ENCODE data around the gene ARIH1.
A peak's percentile ranks its signal among the peaks of the same experiment; 100 is the strongest.
"Not testable (repeated sequence)": the region's sequence is repeated elsewhere in the genome, so short reads cannot be mapped to it uniquely, and the experiment has no call there.

ARIH1 gene

DNA sequence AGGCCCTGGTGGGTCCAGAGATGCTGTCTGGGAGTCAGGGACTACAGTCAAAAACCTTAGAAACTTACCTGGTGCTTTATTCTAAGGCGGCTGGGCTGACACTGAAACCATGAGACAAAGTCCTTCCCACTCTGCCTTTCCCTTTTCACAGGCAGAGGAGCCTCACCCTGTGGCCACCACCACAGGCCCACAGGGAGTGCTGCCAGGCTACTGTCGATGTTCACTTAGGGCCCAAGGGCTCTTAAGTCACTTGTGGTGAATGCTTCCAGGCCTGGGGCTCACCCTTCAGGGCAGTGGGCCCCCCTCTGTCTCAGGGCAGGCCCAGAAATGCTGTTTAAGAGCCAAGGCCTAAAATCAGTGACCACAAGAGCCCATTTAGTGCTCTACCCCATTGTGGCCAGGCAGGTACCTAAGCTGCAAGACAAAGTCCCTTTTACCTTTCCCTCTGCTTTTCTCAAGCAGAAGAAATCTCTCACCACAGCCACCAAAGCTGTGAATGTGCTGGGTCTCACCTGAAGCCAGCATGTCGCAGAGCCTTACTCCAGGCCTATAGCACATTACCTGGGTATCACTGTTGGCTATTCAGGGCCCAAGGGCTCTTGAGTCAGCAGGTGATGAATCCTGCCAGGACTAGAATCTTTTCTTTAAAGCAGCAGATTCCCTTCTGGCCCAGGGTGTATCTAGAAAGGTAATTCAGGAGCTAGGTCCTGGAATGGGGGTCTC lies 140.8 kb downstream of the ARIH1 start:
- no peak for DNase-seq

DNA sequence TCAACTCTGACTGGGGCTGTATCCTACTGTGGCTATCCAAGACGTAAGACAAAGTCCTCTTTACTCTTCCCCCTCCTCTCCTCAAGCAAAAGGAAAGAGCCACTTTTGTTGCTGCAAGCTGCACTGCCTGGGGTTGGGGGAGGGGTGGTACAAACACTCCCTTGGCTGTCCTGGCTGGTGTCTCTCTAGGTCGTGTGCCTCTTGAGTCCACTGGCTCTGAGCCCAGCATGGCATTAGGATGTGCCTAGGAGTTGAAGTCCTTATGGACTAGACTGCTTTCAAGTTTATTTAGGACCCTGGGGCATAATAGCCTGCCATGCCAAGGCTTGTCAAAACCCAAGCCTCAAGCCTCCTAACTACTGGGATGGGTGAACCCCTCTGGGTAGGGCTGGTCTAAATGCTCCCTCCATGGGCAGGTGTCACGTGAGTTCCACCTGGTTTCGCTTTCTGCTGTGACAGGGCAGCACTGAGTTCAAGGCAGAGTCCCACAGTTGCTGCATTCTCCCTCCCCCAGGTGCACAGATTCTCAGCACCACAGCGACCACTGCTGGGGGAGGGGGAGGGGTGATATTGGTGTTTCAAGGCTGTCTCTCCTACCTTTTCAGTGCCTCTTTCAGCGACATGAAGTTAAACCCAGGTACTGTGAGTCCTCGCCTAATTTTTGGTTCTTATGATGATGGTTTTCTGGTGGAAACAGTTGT lies 141.6 kb downstream of the ARIH1 start:
- DNase-seq: not testable (repeated sequence)

DNA sequence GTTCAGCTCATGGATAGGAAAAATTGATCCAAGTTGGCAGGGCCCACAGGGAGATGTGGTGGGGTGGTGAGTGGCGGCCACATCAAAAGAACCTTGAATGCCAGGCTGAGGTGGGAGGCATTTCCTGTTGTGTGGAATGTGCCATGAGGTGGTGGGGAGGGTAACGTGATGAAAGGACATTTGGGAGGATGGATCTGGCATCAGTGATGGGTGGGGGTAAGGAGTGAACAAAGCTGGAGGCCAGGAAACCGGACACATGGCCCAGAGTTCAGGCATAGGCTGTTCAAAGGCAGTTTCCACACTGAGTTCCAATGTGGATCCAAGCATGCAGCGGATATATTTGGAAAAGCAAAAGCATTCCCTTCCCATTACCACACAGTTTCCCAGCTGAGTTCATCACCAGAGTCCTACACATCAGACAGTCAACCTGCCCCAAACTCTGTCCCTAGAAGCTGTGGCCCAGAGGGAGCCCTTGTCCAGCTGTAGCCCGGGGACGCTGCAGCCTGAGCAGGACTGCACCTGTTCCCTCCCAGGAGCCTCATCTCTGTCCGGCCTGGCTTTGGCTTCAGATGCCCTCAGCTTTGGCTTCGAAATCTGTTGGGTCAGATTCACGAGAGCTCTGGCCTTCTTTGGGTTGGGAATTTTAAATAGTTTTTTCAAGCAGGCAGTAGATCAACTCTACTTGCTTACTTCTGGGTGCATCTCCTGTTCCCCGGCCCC lies 142.5 kb downstream of the ARIH1 start:
- no peak for DNase-seq

DNA sequence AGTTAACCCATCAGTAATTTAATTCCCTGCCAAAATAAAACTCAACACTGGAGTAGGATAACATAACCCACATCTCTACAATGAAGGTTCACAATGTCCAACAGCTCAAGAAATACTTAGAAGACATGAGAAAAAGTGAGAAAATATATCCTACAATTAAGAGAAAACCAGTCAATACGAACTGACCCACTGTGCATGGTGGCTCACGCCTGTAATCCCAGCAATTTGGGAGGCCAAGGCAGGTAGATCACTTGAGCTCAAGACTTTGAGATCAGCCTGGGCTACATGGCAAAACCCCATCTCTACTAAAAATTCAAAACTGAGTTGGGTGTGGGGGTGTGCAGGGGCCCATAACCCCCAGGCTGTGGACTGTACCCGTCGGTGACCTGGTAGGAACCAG lies 149.7 kb downstream of the ARIH1 start:
- not testable (repeated sequence) for DNase-seq

DNA sequence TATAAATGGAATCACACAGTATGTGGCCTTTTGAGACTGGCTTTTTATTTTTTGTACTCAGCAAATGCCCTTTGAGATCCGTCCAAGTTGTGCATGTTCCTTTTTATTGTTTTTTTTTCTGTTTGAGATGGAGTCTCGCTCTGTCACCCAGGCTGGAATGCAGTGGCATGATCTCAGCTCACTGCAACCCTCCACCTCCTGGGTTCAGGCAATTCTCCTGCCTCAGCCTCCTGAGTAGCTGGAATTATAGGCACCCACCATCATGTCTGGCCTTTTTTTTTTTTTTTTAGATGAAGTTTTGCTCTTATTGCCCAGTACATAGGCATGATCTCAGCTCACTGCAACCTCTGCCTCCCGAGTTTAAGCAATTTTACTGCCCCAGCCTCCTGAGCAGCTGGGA lies 152.0 kb downstream of the ARIH1 start:
- not testable (repeated sequence) for DNase-seq

DNA sequence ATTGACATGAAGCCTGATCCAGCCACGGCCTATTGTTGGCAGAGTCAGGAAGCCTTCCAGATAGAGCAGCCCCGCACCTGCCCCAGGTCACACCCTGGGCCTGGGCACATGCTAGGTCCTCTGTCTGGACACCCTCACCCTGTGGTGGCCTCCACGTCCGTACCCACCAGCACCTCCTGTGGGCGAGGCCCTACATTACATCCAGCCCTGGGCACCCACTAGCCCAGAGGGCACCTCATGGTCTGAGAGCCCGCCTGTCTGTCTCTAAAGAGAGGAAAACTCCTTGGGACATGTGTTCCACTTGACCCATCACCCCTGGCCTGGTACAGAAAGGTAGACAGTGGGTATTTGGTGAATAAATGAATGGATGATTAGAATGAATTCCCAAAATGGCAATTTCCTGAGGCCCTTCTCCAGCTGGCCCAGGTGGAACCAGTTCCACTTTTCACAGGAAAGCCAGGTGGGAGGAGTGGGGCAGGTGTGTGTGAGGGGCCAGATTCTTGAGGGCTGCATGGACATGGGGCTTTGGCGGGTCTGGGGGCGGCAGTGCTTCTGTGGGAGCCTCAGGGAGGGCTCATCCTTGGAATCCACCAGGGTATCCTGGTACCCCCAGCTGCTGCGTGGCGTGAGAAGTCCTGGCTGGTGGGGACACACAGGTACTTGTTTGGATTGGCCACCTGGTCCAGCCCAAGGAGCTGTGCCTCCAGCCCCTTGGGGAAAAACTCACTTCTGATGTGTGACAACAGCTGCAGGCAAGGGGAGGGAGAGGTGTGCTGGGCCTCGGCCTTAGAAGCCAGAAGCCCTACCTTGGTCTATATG lies 154.3 kb downstream of the ARIH1 start:
- DNase-seq: peak; percentile 9

DNA sequence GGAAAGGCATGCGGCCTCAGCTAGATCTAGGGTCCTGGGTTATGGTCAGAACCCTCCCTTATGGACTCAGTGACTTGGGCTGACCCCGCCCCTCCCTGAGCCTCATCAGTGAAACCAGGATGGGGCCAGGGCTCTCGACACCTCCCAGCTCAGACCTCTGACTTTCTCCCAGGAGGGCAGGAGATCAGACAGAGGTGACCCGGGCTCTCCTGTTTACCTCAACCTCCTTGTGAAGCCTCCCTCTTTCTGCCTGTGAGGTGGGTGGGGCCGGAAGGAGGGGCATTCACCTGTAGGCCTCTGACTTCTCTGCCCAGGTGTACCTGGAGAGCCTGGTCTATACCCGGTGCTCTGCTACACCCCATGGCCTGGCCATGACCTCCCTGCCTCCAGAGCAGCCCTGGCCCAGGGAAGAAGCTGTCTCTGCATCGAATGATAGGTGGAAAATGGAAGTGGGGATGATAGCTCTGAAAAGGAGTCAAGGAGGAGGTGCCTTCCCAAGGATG lies 155.0 kb downstream of the ARIH1 start:
- DNase-seq: not testable (repeated sequence)

DNA sequence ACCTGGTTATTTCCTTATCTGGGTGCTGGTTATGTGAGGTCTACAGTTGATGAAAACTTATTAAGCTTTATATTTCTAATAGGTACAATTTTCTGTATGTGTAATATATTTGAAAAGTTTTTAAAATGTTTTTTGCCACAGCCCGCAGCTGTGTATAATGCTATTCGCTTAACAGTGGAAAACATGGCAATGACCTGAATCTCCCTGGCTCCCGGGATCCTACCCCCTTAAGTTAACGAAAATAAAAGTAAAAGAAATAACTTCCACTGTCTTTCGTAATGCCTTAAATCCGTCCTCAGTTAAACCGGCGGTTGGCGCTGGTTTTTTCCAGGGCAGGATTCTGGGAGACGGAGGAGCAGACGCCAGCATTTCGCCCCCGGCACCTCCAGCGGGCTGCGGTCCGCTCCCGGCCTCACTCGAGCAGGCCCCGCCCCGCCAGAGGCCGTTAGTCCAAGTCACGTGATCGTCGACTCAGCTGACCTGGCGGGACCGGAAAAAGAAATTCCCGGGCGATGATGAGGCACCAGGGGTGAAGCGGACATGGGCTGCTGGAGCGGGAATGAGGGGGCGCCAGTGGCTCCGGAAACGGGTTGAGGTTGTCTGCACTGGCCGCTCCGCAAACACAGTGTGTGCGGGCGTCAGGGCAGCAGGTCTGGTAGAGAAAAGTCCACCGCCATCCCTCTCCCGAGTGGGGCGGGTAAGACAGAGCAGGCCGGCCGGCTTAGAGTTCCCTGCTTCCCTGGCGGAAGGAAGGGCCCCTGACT lies 162.6 kb downstream of the ARIH1 start:
- DNase-seq: peak; percentile 83

DNA sequence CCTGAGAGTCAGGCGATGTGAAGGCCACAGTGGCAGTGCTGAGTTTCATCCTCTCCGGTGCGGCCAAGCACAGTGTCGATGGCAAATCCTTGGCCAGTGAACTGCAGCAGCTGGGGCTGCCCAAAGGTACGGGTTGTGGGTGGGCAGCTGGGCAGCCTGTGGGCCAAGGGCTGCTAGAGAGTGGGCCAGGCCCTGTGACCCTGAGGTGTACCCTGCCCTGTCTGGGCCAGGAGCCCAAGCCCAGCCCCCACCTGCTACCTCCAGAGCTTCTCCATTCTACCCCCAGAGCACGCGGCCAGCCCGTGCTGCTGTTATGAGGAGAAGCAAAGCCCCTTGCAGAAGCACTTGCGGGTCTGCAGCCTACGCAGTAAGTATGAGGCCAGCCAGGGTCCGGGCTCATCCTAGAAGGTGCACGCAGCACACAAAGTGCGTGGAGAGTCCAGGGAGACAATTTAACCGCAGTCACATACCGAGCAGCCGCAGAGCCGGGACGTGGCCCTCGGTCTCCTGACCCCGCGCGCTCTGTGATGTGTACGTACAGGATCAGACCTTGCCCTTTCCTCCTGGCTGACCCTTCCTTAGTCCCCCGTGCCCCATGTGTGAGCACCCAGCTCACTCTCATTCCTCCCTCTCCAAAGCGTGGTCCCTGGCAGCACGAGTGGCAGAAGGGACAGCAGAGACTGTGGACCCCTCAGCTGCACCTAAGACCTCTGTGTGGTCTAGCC lies 165.8 kb downstream of the ARIH1 start:
- DNase-seq: not testable (repeated sequence)

DNA sequence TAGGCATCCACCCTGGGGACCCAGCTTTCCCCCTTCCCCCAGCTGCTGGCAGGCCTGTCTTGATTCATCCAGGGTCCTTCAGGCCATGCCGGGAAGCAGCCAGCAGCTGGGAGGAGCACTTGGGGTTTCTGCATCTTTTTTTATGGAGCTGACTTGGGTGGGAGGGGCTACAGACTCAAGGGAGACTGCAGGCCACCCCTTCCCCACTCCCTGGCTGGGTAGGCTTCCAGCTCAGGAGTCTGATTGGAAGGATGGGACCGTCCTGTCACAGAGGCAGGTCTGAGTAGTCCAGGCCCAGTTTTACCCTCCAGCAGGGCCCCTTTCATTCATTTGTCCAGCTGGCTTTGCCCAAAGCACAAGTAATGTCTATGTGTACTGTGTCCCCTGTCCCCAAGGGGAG lies 168.1 kb downstream of the ARIH1 start:
- not testable (repeated sequence) for DNase-seq

DNA sequence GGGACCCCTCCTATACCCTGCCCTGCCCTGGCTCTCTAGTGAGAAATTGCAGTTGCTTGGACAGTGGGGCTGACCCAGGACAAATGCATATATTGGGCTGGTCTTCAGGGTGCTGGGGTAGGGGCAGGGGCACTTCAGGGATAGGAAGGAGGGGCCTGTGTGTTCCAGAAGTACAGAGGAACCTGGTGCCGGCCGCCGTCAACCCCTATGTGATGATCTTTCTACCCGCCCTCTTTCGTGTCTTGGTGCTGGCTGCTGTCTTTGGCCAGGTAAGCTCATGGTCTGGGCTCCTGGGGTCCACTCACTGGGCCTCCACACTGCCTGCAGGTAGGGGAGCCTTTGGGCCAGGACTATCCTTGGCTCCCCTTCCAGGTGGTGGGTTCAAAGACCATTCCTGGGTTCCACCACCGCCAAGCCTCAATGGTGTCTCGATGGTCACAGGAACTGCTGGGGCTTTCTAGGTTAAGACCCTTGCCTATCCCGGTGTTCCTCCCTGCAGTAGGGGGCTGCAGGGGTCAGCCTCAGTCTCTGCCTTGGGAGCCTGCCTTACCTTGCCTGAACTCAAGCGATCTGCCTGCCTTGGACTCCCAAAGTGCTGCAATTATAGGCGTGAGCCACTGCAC lies 174.6 kb downstream of the ARIH1 start:
- not testable (repeated sequence) for DNase-seq
